Esophagus muscularis mucosa (tissue), 4 donors: Measurements from ENCODE around the gene TSPAN15. TPM values are rescaled to one million over a fixed set of nuclear protein-coding genes. Genes with fewer than 3 reads are reported as not detected.
A peak's percentile ranks its signal among the peaks of the same experiment; 100 is the strongest.
"Not testable (repeated sequence)": the region's sequence is repeated elsewhere in the genome, so short reads cannot be mapped to it uniquely, and the experiment has no call there.

ENCODE experiments used
- DNase-seq: peaks from one replicate; pipeline ENCODE4 v3.0.0-alpha.2; 2017; ENCODE audit errors: extremely low spot score
- H3K27ac ChIP-seq, 4 donors: fragments of 200-600 bp; sonication (generic); replicated peaks in 1 of 4; 1 replicate in 3 of 4; 2 replicates in 1 of 4; pipeline ENCODE4 v1.5.1; 2016 to 2019; ENCODE audit warnings: mild to moderate bottlenecking in 1 of 4
- H3K27me3 ChIP-seq, 4 donors: fragments of 200-600 bp; sonication (generic); one replicate each; pipeline versions ENCODE4 v1.5.1 to v1.6.0; 2016 to 2019
- H3K36me3 ChIP-seq, 4 donors: fragments of 200-600 bp; sonication (generic); one replicate each; pipeline ENCODE4 v1.5.1; 2016 to 2019
- H3K4me1 ChIP-seq, 4 donors: fragments of 200-600 bp; sonication (generic); one replicate each; pipeline ENCODE4 v1.5.1; 2016 to 2019
- H3K4me3 ChIP-seq, 4 donors: fragments of 200-600 bp; sonication (generic); 1 replicate in 2 of 4; 2 replicates in 2 of 4; pipeline ENCODE4 v1.5.1; 2016 to 2019; ENCODE audit warnings: mild to moderate bottlenecking in 4 of 4, moderate library complexity in 1 of 4
- H3K9me3 ChIP-seq, 4 donors: fragments of 200-600 bp; sonication (generic); 1 replicate in 3 of 4; 2 replicates in 1 of 4; pipeline ENCODE4 v1.5.1; 2016 to 2019
- CTCF ChIP-seq, 3 experiments: fragments of 200-600 bp in 2 of 3; fragments of 450-650 bp in 1 of 3; sonication (generic) in 2 of 3; IDR thresholded peaks; one replicate each; pipeline ENCODE4 v1.5.1; 2017 to 2019; ENCODE audit warnings: antibody characterized with exemption in 3 of 3, mild to moderate bottlenecking in 2 of 3, moderate library complexity in 1 of 3
- EP300 ChIP-seq: sonication (generic); formaldehyde crosslinking; IDR thresholded peaks from one replicate; pipeline ENCODE4 v1.6.1; 2017; ENCODE audit warnings: antibody characterized with exemption
- POLR2A ChIP-seq: fragments of 450-650 bp; IDR thresholded peaks from one replicate; pipeline ENCODE4 v1.6.1; 2017; ENCODE audit warnings: antibody characterized with exemption, moderate library complexity, mild to moderate bottlenecking, low read depth
- POLR2AphosphoS5 ChIP-seq, 2 donors: sonication (generic); formaldehyde crosslinking; IDR thresholded peaks; one replicate each; pipeline ENCODE4 v1.6.1; 2017; ENCODE audit warnings: antibody characterized with exemption in 2 of 2
- WGBS: methylation state at CpG from one replicate; pipeline ENCODE4 v1.1.5; 2018; 5-methylcytosine and 5-hydroxymethylcytosine counted together
- intact Hi-C: fragments of 100-400 bp; cut with DNase I; formaldehyde crosslinking; loops from one replicate; pipeline ENCODE4 v1.15.1; 2023
- total RNA-seq, 4 donors: library from RNA; depleted of rRNA; stranded (reverse); fragments of >200 nt; gene quantifications; one replicate each; pipeline versions ENCODE4 v1.1.0 to v1.2.1, GENCODE V29; 2016

The TSPAN15 gene
- total RNA-seq, 4 donors from 2014 or later = 40.3 to 59.4 (median 53.5) TPM

- H3K9me3 ChIP-seq = no peaks in the 10 kb centered on the region
- peaks cover 0 to 7% (median 3%) of the 10 kb centered on the region in 4 donors for H3K36me3 ChIP-seq
- H3K4me1 ChIP-seq = peaks cover 81 to 100% (median 99%) of the 10 kb centered on the region in 4 donors
- no peaks in the 10 kb centered on the region for H3K27me3 ChIP-seq
- WGBS = 71% methylated on average over 4 of the region's 4 CpGs
- intact Hi-C loops = no loop called here
- no peak for DNase-seq
- H3K4me3 ChIP-seq = no peak overlapping the region
- peak overlapping the region; percentile 85 to 92 (median 90) for H3K27ac ChIP-seq
- TF ChIP-seq EP300 = no peak
- TF ChIP-seq POLR2AphosphoS5 (IDR thresholded peaks at IDR 0.05) = no peak
- TF ChIP-seq POLR2A = no peak
- TF ChIP-seq CTCF (IDR thresholded peaks at IDR 0.05) = no peak
These were observed 30.7 kb downstream of the TSPAN15 start for GRCh38 chr10:69481811-69482524.

- Histone ChIP-seq H3K4me3 (no peak overlapping the region), H3K4me1 (peaks cover 72 to 89% (median 88%) of the 10 kb centered on the region in 4 donors), H3K36me3 (peaks cover 0 to 7% (median 5%) of the 10 kb centered on the region in 4 donors), H3K27ac (peak overlapping the region; percentile 85 to 92 (median 90)), H3K27me3 (no peaks in the 10 kb centered on the region), H3K9me3 (no peaks in the 10 kb centered on the region)
- WGBS = 71% methylated on average over 5 of the region's 5 CpGs
- TF ChIP-seq POLR2AphosphoS5 (IDR thresholded peaks at IDR 0.05) (peak in 1 of 2 donors; percentile 4), POLR2A (no peak)
- DNase-seq = no peak
- intact Hi-C loops = no loop called here
These were observed 32.7 kb downstream of the TSPAN15 start for GRCh38 chr10:69483963-69484362.

- peaks cover 0 to 11% (median 5%) of the 10 kb centered on the region in 4 donors for H3K36me3 ChIP-seq
- TF ChIP-seq POLR2A (no peak), EP300 (no peak), CTCF (IDR thresholded peaks at IDR 0.05) (no peak), POLR2AphosphoS5 (IDR thresholded peaks at IDR 0.05) (no peak)
- H3K9me3 ChIP-seq = no peaks in the 10 kb centered on the region
- peak overlapping the region; percentile 85 to 92 (median 90) for H3K27ac ChIP-seq
- DNase-seq = no peak
- no peaks in the 10 kb centered on the region for H3K27me3 ChIP-seq
- no peak overlapping the region for H3K4me3 ChIP-seq
- H3K4me1 ChIP-seq = peaks cover 64 to 85% (median 80%) of the 10 kb centered on the region in 4 donors
- intact Hi-C loops = no loop called here
- 86% methylated on average over 6 of the region's 7 CpGs for WGBS
These were observed 33.5 kb downstream of the TSPAN15 start for GRCh38 chr10:69484736-69485135.

GRCh38 chr10:69486922-69487730 lies 35.9 kb downstream of the TSPAN15 start:
- H3K4me3 ChIP-seq = no peak overlapping the region
- DNase-seq = no peak
- intact Hi-C loops = no loop called here
- H3K36me3 ChIP-seq = peaks cover 0 to 12% (median 5%) of the 10 kb centered on the region in 4 donors
- WGBS = 33% methylated on average over 3 of the region's 9 CpGs
- TF ChIP-seq POLR2AphosphoS5 (IDR thresholded peaks at IDR 0.05) (no peak), POLR2A (no peak), CTCF (IDR thresholded peaks at IDR 0.05) (no peak), EP300 (no peak)
- H3K27me3 ChIP-seq = no peaks in the 10 kb centered on the region
- H3K9me3 ChIP-seq = no peaks in the 10 kb centered on the region
- peaks cover 49 to 81% (median 71%) of the 10 kb centered on the region in 4 donors for H3K4me1 ChIP-seq
- peak overlapping the region; percentile 85 to 92 (median 90) for H3K27ac ChIP-seq

- DNase-seq, intact Hi-C loops, H3K4me3 ChIP-seq, H3K27me3 ChIP-seq, H3K9me3 ChIP-seq: not testable (repeated sequence)
- Histone ChIP-seq H3K36me3 (peaks cover 0 to 12% (median 5%) of the 10 kb centered on the region in 4 donors), H3K27ac (peak overlapping the region in 3 of 4 donors; percentile 85 to 92 (median 89)), H3K4me1 (peaks cover 44 to 81% (median 71%) of the 10 kb centered on the region in 4 donors)
- 84% methylated on average over 4 of the region's 4 CpGs for WGBS
These were observed 37.0 kb downstream of the TSPAN15 start for GRCh38 chr10:69488149-69488844.

GRCh38 chr10:69488856-69489255 lies 37.6 kb downstream of the TSPAN15 start:
- Histone ChIP-seq H3K4me1 (peaks cover 39 to 81% (median 71%) of the 10 kb centered on the region in 4 donors), H3K36me3 (peaks cover 0 to 12% (median 5%) of the 10 kb centered on the region in 4 donors)
- H3K27me3 ChIP-seq, intact Hi-C loops, DNase-seq, H3K27ac ChIP-seq, H3K4me3 ChIP-seq, H3K9me3 ChIP-seq: not testable (repeated sequence)
- 94% methylated on average over 6 of the region's 6 CpGs for WGBS
